ENCODE results near the gene SMIM23.

- TF ChIP-seq CTCF (conservative IDR thresholded peaks at IDR 0.05 in 1 of 2, IDR thresholded peaks at IDR 0.05 in 1 of 2; ENCODE audit: extremely low read depth in 1 of 2, insufficient read depth in 1 of 2, low read depth in 1 of 2, low read length in 2 of 2) = no peak
- no peak for TF ChIP-seq EZH2 (IDR thresholded peaks at IDR 0.05; ENCODE audit: borderline replicate concordance, low read length)
Measured at GRCh38 chr5:171808951-171809350, 23.3 kb downstream of the SMIM23 start.
